SU-DHL-6 (cell line): Measurements from ENCODE around the gene PIK3R1.

Experiments used
- H2AFZ ChIP-seq: fragments of 200-600 bp; sonication (generic); 2 replicates; pipeline ENCODE4 v1.6.1; 2014; ENCODE audit warnings: low read depth, mild to moderate bottlenecking, moderate library complexity, mixed read lengths, antibody characterized with exemption, low read length; ENCODE audit not compliant: severe bottlenecking
- H3F3A ChIP-seq: fragments of 200-600 bp; shearing (Covaris generic); 2 replicates; pipeline ENCODE4 v1.6.0; 2016; ENCODE audit warnings: antibody characterized with exemption, mild to moderate bottlenecking; ENCODE audit not compliant: insufficient read depth
- H3K27ac ChIP-seq: fragments of 200-600 bp; sonication (generic); 2 replicates; pipeline ENCODE4 v1.5.1; 2016; ENCODE audit warnings: low read depth, mild to moderate bottlenecking, low read length, moderate library complexity, mixed read lengths
- H3K27me3 ChIP-seq: fragments of 200-600 bp; sonication (generic), shearing (Covaris generic); 2 replicates; pipeline ENCODE4 v1.6.0; 2014; ENCODE audit warnings: mild to moderate bottlenecking, low read length
- H3K36me3 ChIP-seq: fragments of 200-600 bp; sonication (generic); 2 replicates; pipeline ENCODE4 v1.6.1; 2014; ENCODE audit warnings: mild to moderate bottlenecking, low read length, mixed read lengths
- H3K4me2 ChIP-seq: fragments of 300-600, 200-600 bp; shearing (Covaris generic), sonication (generic); 2 replicates; pipeline ENCODE4 v1.6.0; 2014; ENCODE audit warnings: low read length, low read depth, mild to moderate bottlenecking; ENCODE audit not compliant: poor library complexity, severe bottlenecking
- H3K4me3 ChIP-seq: fragments of 200-600 bp; sonication (generic); 2 replicates; pipeline ENCODE4 v1.5.1; 2014; ENCODE audit warnings: antibody characterized with exemption, low read length, mild to moderate bottlenecking, mixed read lengths; ENCODE audit not compliant: insufficient read depth, poor library complexity, severe bottlenecking
- H3K79me2 ChIP-seq: fragments of 200-600 bp; sonication (generic); 2 replicates; pipeline ENCODE4 v1.6.1; 2014; ENCODE audit warnings: mild to moderate bottlenecking, low read length, moderate library complexity; ENCODE audit not compliant: insufficient read depth
- H3K9ac ChIP-seq: fragments of 200-600 bp; sonication (generic); 2 replicates; pipeline ENCODE4 v1.7.0; 2014; ENCODE audit warnings: mild to moderate bottlenecking, low read length
- H3K9me2 ChIP-seq: fragments of 200-600 bp; sonication (generic); replicated peaks from 2 replicates; pipeline ENCODE4 v1.6.1; 2014; ENCODE audit warnings: low read length; ENCODE audit not compliant: insufficient read depth
- H3K9me3 ChIP-seq: fragments of 200-600 bp; sonication (generic); 2 replicates; pipeline ENCODE4 v1.6.1; 2014; ENCODE audit warnings: low read length, mixed read lengths; ENCODE audit not compliant: insufficient read depth
- H4K20me1 ChIP-seq: fragments of 200-600 bp; sonication (generic); 2 replicates; pipeline ENCODE4 v1.6.1; 2014; ENCODE audit warnings: low read depth, mild to moderate bottlenecking, antibody characterized with exemption, low read length, moderate library complexity, mixed read lengths
- CTCF ChIP-seq: fragments of 200-600 bp; sonication (generic); IDR thresholded peaks from one replicate; pipeline ENCODE4 v1.5.1; 2017; ENCODE audit warnings: antibody characterized with exemption, mild to moderate bottlenecking, low read length, moderate library complexity; ENCODE audit not compliant: insufficient read depth, poor library complexity, severe bottlenecking
- EZH2phosphoT487 ChIP-seq: fragments of 200-600 bp; sonication (generic), shearing (Covaris generic); conservative IDR thresholded peaks from 2 replicates; pipeline ENCODE4 v1.6.1; 2018; ENCODE audit warnings: mild to moderate bottlenecking, antibody characterized with exemption, low read length, moderate library complexity, mixed read lengths

Gene PIK3R1

GRCh38 chr5:68255305-68256120 is 40.0 kb downstream of the PIK3R1 start:
- Histone ChIP-seq H3K4me2 (no peak overlapping the region), H2AFZ (no peak overlapping the region), H3K27me3 (no peaks in the 10 kb centered on the region), H3K9me3 (no peaks in the 10 kb centered on the region), H3F3A (no peaks in the 10 kb centered on the region), H3K27ac (no peak overlapping the region), H3K79me2 (peaks cover 66% of the 10 kb centered on the region), H3K9me2 (no peaks in the 10 kb centered on the region), H3K9ac (no peak overlapping the region), H3K36me3 (no peaks in the 10 kb centered on the region), H4K20me1 (no peaks in the 10 kb centered on the region), H3K4me3 (no peak overlapping the region)
- TF ChIP-seq EZH2phosphoT487 (no peak), CTCF (no peak)

GRCh38 chr5:68257210-68257609 is 41.7 kb downstream of the PIK3R1 start:
- TF ChIP-seq CTCF (no peak), EZH2phosphoT487 (no peak)
- H3F3A ChIP-seq, result peaks cover 7% of the 10 kb centered on the region; the same call in 1 of the 2 replicates
- H3K27me3 ChIP-seq, result no peaks in the 10 kb centered on the region
- no peaks in the 10 kb centered on the region for H3K36me3 ChIP-seq
- peaks cover 64% of the 10 kb centered on the region for H3K79me2 ChIP-seq
- H3K4me3 ChIP-seq, result no peak overlapping the region
- H3K9me2 ChIP-seq, result no peaks in the 10 kb centered on the region
- no peaks in the 10 kb centered on the region for H3K9me3 ChIP-seq
- no peak overlapping the region for H2AFZ ChIP-seq
- H3K27ac ChIP-seq, result no peak overlapping the region
- H3K9ac ChIP-seq, result no peak overlapping the region
- no peaks in the 10 kb centered on the region for H4K20me1 ChIP-seq
- no peak overlapping the region for H3K4me2 ChIP-seq

DNA sequence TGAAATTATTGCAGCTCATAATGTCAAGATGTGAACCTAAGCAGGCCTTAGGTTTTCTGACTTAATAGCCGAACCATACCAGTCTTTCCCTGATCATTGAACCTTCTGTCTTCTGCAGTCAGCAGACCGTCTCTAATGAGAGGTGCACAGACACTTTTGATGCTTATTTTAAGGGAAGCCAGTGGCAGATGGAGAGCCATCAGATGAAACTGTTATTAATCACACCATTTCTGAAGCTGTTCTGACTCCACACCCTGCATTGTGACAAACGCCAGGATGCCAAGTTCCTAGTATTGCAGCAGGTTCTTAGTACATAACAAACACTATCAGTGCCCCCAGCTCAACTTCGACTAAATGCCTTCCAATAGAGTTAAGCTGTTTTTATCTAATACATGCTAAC is 43.0 kb downstream of the PIK3R1 start:
- Histone ChIP-seq H3K79me2 (peaks cover 54% of the 10 kb centered on the region), H3K9ac (no peak overlapping the region), H3K9me3 (no peaks in the 10 kb centered on the region), H3K27me3 (no peaks in the 10 kb centered on the region), H2AFZ (no peak overlapping the region), H3K4me2 (no peak overlapping the region), H3K27ac (no peak overlapping the region), H3K4me3 (no peak overlapping the region), H3K9me2 (no peaks in the 10 kb centered on the region), H3F3A (peaks cover 8% of the 10 kb centered on the region; the same call in 1 of the 2 replicates), H3K36me3 (no peaks in the 10 kb centered on the region), H4K20me1 (no peaks in the 10 kb centered on the region; the same call in 1 of the 2 replicates)
- no peak for TF ChIP-seq EZH2phosphoT487
- no peak for TF ChIP-seq CTCF
